NCI-H1092 treated with DMSO at 0.1 percent for 48 hours (cell line): ENCODE data around the gene TSBP1.
"Not testable (repeated sequence)": the region's sequence is repeated elsewhere in the genome, so short reads cannot be mapped to it uniquely, and the experiment has no call there.

Experiments used
- DNase-seq: peaks from one replicate; lab custom pipeline; 2025; lab: John Stamatoyannopoulos, UW

Gene TSBP1

GRCh38 chr6:32375739-32376529, 4.2 kb upstream of the TSBP1 start:
- DNase-seq: no peak

- DNase-seq: no peak
Measured at GRCh38 chr6:32371229-32371628, 474 bp downstream of the TSBP1 start.

- no peak for DNase-seq
Measured at GRCh38 chr6:32370505-32370904, 1.2 kb downstream of the TSBP1 start.

- no peak for DNase-seq
Measured at GRCh38 chr6:32369660-32370059, 2.0 kb downstream of the TSBP1 start.

GRCh38 chr6:32367644-32368043, 4.1 kb downstream of the TSBP1 start:
- DNase-seq: no peak

GRCh38 chr6:32359225-32359624, 12.5 kb downstream of the TSBP1 start:
- not testable (repeated sequence) for DNase-seq

GRCh38 chr6:32358548-32358947, 13.2 kb downstream of the TSBP1 start:
- not testable (repeated sequence) for DNase-seq

GRCh38 chr6:32355018-32355417, 16.7 kb downstream of the TSBP1 start:
- DNase-seq: no peak

GRCh38 chr6:32353348-32353747, 18.4 kb downstream of the TSBP1 start:
- DNase-seq: no peak

GRCh38 chr6:32340242-32340641, 31.5 kb downstream of the TSBP1 start:
- DNase-seq: no peak

GRCh38 chr6:32337186-32337805, 34.4 kb downstream of the TSBP1 start:
- no peak for DNase-seq

GRCh38 chr6:32332433-32332832, 39.3 kb downstream of the TSBP1 start:
- no peak for DNase-seq

- no peak for DNase-seq
Measured at GRCh38 chr6:32329141-32329540, 42.6 kb downstream of the TSBP1 start.

- DNase-seq: no peak
Measured at GRCh38 chr6:32327103-32327502, 44.6 kb downstream of the TSBP1 start.

GRCh38 chr6:32318501-32318900, 53.2 kb downstream of the TSBP1 start:
- no peak for DNase-seq

GRCh38 chr6:32317541-32317940, 54.2 kb downstream of the TSBP1 start:
- no peak for DNase-seq

- no peak for DNase-seq
Measured at GRCh38 chr6:32313964-32314363, 57.7 kb downstream of the TSBP1 start.

- DNase-seq: no peak
Measured at GRCh38 chr6:32298632-32299336, 72.9 kb downstream of the TSBP1 start.

- not testable (repeated sequence) for DNase-seq
Measured at GRCh38 chr6:32294980-32295379, 76.7 kb downstream of the TSBP1 start.

GRCh38 chr6:32294566-32294965, 77.1 kb downstream of the TSBP1 start:
- DNase-seq: no peak

- DNase-seq: no peak
Measured at GRCh38 chr6:32293695-32294094, 78.0 kb downstream of the TSBP1 start.

- DNase-seq: no peak
Measured at GRCh38 chr6:32291543-32291942, 80.2 kb downstream of the TSBP1 start.

- no peak for DNase-seq
Measured at GRCh38 chr6:32290886-32291450, 80.7 kb downstream of the TSBP1 start.
